CD4-positive, alpha-beta T cell treated with Interleukin-21 for 1 hour (primary cell): Measurements from ENCODE around the gene SCGB3A1.

Source experiments
- DNase-seq: peaks from one replicate; pipeline ENCODE4 v3.0.0-alpha.2; 2020

SCGB3A1 gene

DNA sequence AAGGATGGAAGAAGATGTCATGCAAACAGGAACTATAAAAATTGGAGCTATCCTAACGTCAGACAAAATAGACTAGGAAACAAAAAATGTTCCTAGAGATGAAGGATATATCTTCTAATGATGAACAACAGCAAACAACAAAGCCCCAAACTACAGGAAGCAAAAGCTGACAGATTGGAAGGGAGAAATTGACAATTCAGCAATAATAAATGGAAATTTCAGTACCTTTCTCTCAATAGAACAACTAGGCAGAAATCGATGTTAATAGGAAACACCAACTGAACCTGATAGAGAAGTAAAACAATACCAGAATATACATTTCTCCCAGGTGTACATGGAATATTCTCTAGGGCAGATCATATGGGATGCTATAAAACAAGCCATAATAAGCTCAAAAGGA is 7.6 kb downstream of the SCGB3A1 start:
- DNase-seq: no peak

DNA sequence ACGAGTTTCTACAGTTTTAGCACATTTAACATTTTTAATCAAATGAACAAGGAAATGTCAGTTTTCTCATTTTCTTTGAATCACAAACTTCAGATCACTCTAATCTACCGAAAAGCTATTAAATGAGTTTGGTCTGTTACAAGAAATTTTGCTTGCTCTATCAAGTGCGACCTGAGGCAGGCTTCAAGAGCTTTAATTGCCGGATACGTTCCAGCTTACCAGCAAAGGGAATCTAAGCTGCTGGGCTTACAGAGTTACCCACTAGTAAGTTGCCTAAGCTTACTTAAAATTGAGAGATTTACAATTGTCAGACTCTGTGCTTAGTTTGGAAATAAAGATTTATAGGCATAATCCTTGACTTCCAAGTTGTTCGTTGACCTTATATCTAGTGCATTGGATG is 10.6 kb downstream of the SCGB3A1 start:
- DNase-seq: no peak

DNA sequence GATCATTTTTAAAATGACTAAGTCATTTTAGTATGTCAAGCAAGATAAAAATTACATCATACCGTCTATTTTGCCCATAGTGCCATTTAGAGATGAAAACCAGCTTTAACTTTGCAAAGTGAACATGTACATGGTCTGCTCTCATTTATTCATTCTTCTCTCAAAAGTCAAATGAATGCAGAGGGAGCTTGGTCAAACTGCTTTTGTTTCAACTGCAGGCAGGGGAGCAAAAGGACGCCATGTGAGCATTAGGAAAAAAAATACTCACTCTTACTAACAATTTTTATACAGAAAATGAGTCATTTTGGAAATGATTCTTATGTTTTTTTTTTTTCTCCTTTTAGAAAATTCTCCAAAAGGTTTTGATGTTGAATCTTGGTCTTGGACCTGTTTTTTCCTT is 15.7 kb downstream of the SCGB3A1 start:
- no peak for DNase-seq

GRCh38 chr5:180568914-180569313 is 22.4 kb downstream of the SCGB3A1 start:
- DNase-seq: no peak

GRCh38 chr5:180563994-180564393 is 27.3 kb downstream of the SCGB3A1 start:
- no peak for DNase-seq

- no peak for DNase-seq
Observed at GRCh38 chr5:180558232-180558631, 33.1 kb downstream of the SCGB3A1 start.

DNA sequence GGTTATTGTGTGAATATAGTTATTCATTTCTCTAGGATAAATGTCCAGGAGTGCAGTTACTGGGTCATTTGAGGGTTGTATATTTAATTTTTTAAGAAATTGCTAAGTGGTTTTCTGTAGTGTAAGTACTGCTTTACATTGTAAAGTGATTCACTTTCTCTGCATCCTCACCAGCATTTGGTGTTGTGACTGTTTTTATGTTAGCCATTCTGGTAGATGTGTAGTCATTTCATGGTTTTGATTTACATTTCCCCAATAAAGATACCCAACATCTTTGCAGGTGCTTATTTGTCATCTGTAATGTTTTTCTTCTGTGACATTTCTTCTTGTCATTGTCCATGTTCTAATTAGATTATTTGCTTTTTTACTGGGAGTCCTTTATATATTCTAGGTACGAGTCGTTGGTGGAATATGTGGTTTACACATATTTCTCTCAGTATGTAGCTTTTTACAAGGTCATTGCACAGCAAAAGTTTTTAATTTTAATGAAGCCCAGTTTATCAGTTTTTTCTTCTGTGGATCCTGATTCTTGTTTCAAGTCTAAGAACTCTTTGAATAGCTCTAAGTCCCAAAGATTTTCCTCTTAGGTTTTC is 34.0 kb downstream of the SCGB3A1 start:
- DNase-seq: no peak

- DNase-seq: no peak
Observed at GRCh38 chr5:180555168-180555921, 36.0 kb downstream of the SCGB3A1 start.

- DNase-seq: no peak
Observed at GRCh38 chr5:180553530-180553929, 37.8 kb downstream of the SCGB3A1 start.

DNA sequence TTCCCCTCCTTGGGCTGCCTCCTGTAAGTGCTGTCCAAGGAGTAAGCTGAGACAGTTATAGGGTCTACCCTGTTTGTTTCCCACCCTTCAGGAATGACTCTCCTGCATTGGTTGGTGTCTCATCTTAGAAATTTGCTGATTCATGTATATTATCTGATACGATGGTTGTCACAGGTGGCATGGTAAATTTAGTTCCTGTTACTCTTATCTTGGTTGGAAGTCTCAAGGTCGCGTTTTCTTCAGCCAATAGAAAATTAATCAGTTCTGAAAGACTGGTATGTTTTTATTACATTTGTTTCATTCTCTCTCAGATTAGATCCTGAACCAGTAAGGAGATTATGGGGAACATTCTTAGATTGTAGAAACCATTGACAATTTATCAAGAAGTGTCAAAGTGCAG is 42.7 kb downstream of the SCGB3A1 start:
- DNase-seq: no peak

GRCh38 chr5:180545248-180545647 is 46.1 kb downstream of the SCGB3A1 start:
- no peak for DNase-seq

DNA sequence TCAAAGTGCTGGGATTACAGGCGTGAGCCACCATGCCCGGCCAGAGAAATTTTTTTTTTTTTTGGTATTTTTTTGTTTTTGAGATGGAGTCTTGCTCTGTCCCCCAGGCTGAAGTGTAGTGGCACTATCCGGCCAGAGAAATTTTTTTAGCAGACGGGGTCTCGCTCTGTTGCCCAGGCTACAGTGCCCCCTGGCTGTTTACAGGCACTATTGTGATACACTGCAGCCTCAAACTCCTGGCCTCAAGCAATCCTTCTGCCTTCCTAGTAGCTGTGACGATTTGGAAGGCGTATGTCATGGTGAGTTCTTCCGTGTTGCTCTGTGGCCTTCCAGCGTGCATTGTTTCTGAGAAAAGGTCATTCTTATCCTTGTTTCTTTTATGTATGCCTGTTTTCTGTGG is 49.6 kb downstream of the SCGB3A1 start:
- no peak for DNase-seq
